HEK293 (cell line): ENCODE results near the gene DCAF7.

ENCODE experiments used
- AEBP2 ChIP-seq: fragments of 450-650 bp; formaldehyde crosslinking; IDR thresholded peaks from 2 replicates; pipeline ENCODE4 v1.5.1; 2016; ENCODE audit warnings: missing biosample characterization, missing genetic modification characterization, borderline replicate concordance
- MZF1 ChIP-seq: fragments of 450-650 bp; formaldehyde crosslinking; IDR thresholded peaks from 2 replicates; pipeline ENCODE4 v1.5.1; 2017; ENCODE audit warnings: missing biosample characterization, missing genetic modification characterization, borderline replicate concordance
- PATZ1 ChIP-seq: fragments of 450-650 bp; formaldehyde crosslinking; IDR thresholded peaks from 2 replicates; pipeline ENCODE4 v1.5.1; 2016; ENCODE audit warnings: missing biosample characterization, missing genetic modification characterization
- SP3 ChIP-seq: fragments of 450-650 bp; formaldehyde crosslinking; IDR thresholded peaks from 2 replicates; pipeline ENCODE4 v1.5.1; 2016; ENCODE audit warnings: missing biosample characterization, missing genetic modification characterization
- WT1 ChIP-seq: fragments of 450-650 bp; formaldehyde crosslinking; IDR thresholded peaks from 2 replicates; pipeline ENCODE4 v1.5.1; 2016; ENCODE audit warnings: missing biosample characterization, missing genetic modification characterization
- YY1 ChIP-seq: fragments of 450-650 bp; formaldehyde crosslinking; IDR thresholded peaks from 2 replicates; pipeline ENCODE4 v1.5.1; 2018; ENCODE audit warnings: missing biosample characterization, missing genetic modification characterization
- YY2 ChIP-seq: fragments of 450-650 bp; formaldehyde crosslinking; IDR thresholded peaks from 2 replicates; pipeline ENCODE4 v1.5.1; 2016; ENCODE audit warnings: missing biosample characterization, missing genetic modification characterization
- ZBTB17 ChIP-seq: fragments of 450-650 bp; formaldehyde crosslinking; IDR thresholded peaks from 2 replicates; pipeline ENCODE4 v1.5.1; 2016; ENCODE audit warnings: missing biosample characterization, missing genetic modification characterization
- ZNF112 ChIP-seq: fragments of 450-650 bp; formaldehyde crosslinking; IDR thresholded peaks from 2 replicates; pipeline ENCODE4 v1.5.0; 2017; ENCODE audit warnings: missing biosample characterization, missing genetic modification characterization
- ZNF121 ChIP-seq: fragments of 450-650 bp; formaldehyde crosslinking; IDR thresholded peaks from 2 replicates; pipeline ENCODE4 v1.5.1; 2016; ENCODE audit warnings: missing biosample characterization, missing genetic modification characterization
- ZNF140 ChIP-seq: fragments of 450-650 bp; formaldehyde crosslinking; IDR thresholded peaks from 2 replicates; pipeline ENCODE4 v1.5.1; 2016; ENCODE audit warnings: missing biosample characterization, missing genetic modification characterization
- ZNF169 ChIP-seq: fragments of 450-650 bp; formaldehyde crosslinking; IDR thresholded peaks from 2 replicates; pipeline ENCODE4 v1.5.1; 2016; ENCODE audit warnings: missing biosample characterization, missing genetic modification characterization
- ZNF18 ChIP-seq: fragments of 450-650 bp; formaldehyde crosslinking; IDR thresholded peaks from 2 replicates; pipeline ENCODE4 v1.5.1; 2016; ENCODE audit warnings: missing biosample characterization, missing genetic modification characterization
- ZNF19 ChIP-seq: fragments of 450-650 bp; formaldehyde crosslinking; IDR thresholded peaks from 2 replicates; pipeline ENCODE4; 2016; ENCODE audit warnings: missing biosample characterization, missing genetic modification characterization, low read depth
- ZNF211 ChIP-seq: fragments of 450-650 bp; formaldehyde crosslinking; IDR thresholded peaks from 2 replicates; pipeline ENCODE4 v1.5.1; 2016; ENCODE audit warnings: low read depth, missing biosample characterization, missing genetic modification characterization
- ZNF239 ChIP-seq: fragments of 450-650 bp; formaldehyde crosslinking; IDR thresholded peaks from 2 replicates; pipeline ENCODE4 v1.5.1; 2016; ENCODE audit warnings: missing biosample characterization, missing genetic modification characterization
- ZNF26 ChIP-seq: fragments of 450-650 bp; formaldehyde crosslinking; IDR thresholded peaks from 2 replicates; pipeline ENCODE4 v1.5.1; 2016; ENCODE audit warnings: missing biosample characterization, missing genetic modification characterization
- ZNF292 ChIP-seq: fragments of 450-650 bp; formaldehyde crosslinking; IDR thresholded peaks from 2 replicates; pipeline ENCODE4 v1.5.1; 2016; ENCODE audit warnings: low read depth, missing biosample characterization, missing genetic modification characterization, borderline replicate concordance
- ZNF311 ChIP-seq: fragments of 450-650 bp; formaldehyde crosslinking; IDR thresholded peaks from 2 replicates; pipeline ENCODE4 v1.5.1; 2017; ENCODE audit warnings: missing biosample characterization, missing genetic modification characterization, borderline replicate concordance
- ZNF341 ChIP-seq: fragments of 450-650 bp; formaldehyde crosslinking; IDR thresholded peaks from 2 replicates; pipeline ENCODE4; 2016; ENCODE audit warnings: low read depth, missing biosample characterization, missing genetic modification characterization
- ZNF37A ChIP-seq: fragments of 450-650 bp; IDR thresholded peaks from 2 replicates; pipeline ENCODE4 v1.5.1; 2018; ENCODE audit warnings: missing biosample characterization, missing genetic modification characterization
- ZNF398 ChIP-seq: fragments of 450-650 bp; formaldehyde crosslinking; IDR thresholded peaks from 2 replicates; pipeline ENCODE4 v1.5.1; 2017; ENCODE audit warnings: missing biosample characterization, missing genetic modification characterization
- ZNF416 ChIP-seq: fragments of 450-650 bp; formaldehyde crosslinking; IDR thresholded peaks from 2 replicates; pipeline ENCODE4 v1.5.1; 2016; ENCODE audit warnings: missing biosample characterization, missing genetic modification characterization
- ZNF623 ChIP-seq: fragments of 450-650 bp; formaldehyde crosslinking; IDR thresholded peaks from 2 replicates; pipeline ENCODE4 v1.5.1; 2016; ENCODE audit warnings: missing biosample characterization, missing genetic modification characterization
- ZNF626 ChIP-seq: fragments of 450-650 bp; sonication (Bioruptor Pico); formaldehyde crosslinking; IDR thresholded peaks from 2 replicates; pipeline ENCODE4 v1.5.1; 2018; ENCODE audit warnings: missing biosample characterization, missing genetic modification characterization, inconsistent platforms
- ZNF658 ChIP-seq: fragments of 450-650 bp; formaldehyde crosslinking; IDR thresholded peaks from 2 replicates; pipeline ENCODE4; 2016; ENCODE audit warnings: missing biosample characterization, missing genetic modification characterization
- ZNF692 ChIP-seq: fragments of 450-650 bp; formaldehyde crosslinking; IDR thresholded peaks from 2 replicates; pipeline ENCODE4 v1.5.1; 2016; ENCODE audit warnings: missing biosample characterization, missing genetic modification characterization
- ZNF704 ChIP-seq: fragments of 450-650 bp; formaldehyde crosslinking; IDR thresholded peaks from 2 replicates; pipeline ENCODE4 v1.5.1; 2016; ENCODE audit warnings: missing biosample characterization, missing genetic modification characterization

The DCAF7 gene

GRCh38 chr17:63600569-63601438 lies 50.5 kb downstream of the DCAF7 start, which contains the start of gene TACO1 (continued):
- TF ChIP-seq ZNF26 (tag by site-specific recombination) (no peak), ZNF416 (tag by site-specific recombination) (no peak), AEBP2 (0 out of 2 replicates have a peak, but pooled peaks have one; percentile 20), ZNF140 (tag by site-specific recombination) (no peak), ZBTB17 (tag by site-specific recombination) (peak; percentile 86), ZNF658 (tag by site-specific recombination) (no peak), ZNF341 (tag by site-specific recombination) (peak; percentile 83), YY1 (tag by site-specific recombination) (peak; percentile 87), PATZ1 (tag by site-specific recombination) (peak; percentile 85), ZNF626 (tag by site-specific recombination) (no peak), SP3 (tag by site-specific recombination) (peak; percentile 79), YY2 (tag by site-specific recombination) (peak; percentile 92), ZNF112 (tag by site-specific recombination) (no peak), WT1 (tag by site-specific recombination) (peak; percentile 70), ZNF311 (no peak), ZNF211 (tag by site-specific recombination) (no peak), ZNF704 (tag by site-specific recombination) (0 out of 2 replicates have a peak, but pooled peaks have one; percentile 71), ZNF37A (tag by site-specific recombination) (no peak), ZNF19 (tag by site-specific recombination) (no peak), ZNF121 (tag by site-specific recombination) (0 out of 2 replicates have a peak, but pooled peaks have one; percentile 25), ZNF18 (tag by site-specific recombination) (peak; percentile 45; the same call in 1 of the 2 replicates), ZNF398 (tag by site-specific recombination) (no peak), ZNF692 (tag by site-specific recombination) (peak; percentile 77), ZNF239 (tag by site-specific recombination) (peak; percentile 78; the same call in 1 of the 2 replicates), ZNF292 (tag by site-specific recombination) (no peak), MZF1 (tag by site-specific recombination) (0 out of 2 replicates have a peak, but pooled peaks have one; percentile 53), ZNF169 (no peak), ZNF623 (tag by site-specific recombination) (peak; percentile 47; the same call in 1 of the 2 replicates)
